Fibroblast of lung (primary cell): Measurements from ENCODE around the gene GAB2. TPM values are rescaled to one million over a fixed set of nuclear protein-coding genes. Genes with fewer than 3 reads are reported as not detected.

Experiments used
- DNase-seq, 2 donors: peaks; one replicate each; pipeline versions ENCODE4 v3.0.0 to v3.0.0-alpha.2; 2010; ENCODE audit warnings: low read depth in 2 of 2
- H2AFZ ChIP-seq: 2 replicates; pipeline ENCODE4 v1.5.1; 2012; ENCODE audit warnings: low read length, control low read depth, inconsistent platforms
- H3K27ac ChIP-seq: 2 replicates; pipeline ENCODE4 v1.5.1; 2011; ENCODE audit warnings: low read length, control low read depth; ENCODE audit not compliant: insufficient read depth
- H3K27me3 ChIP-seq: 2 replicates; pipeline ENCODE4 v1.5.1; 2011; ENCODE audit warnings: mild to moderate bottlenecking, low read length; ENCODE audit not compliant: control insufficient read depth, insufficient read depth
- H3K36me3 ChIP-seq: 2 replicates; pipeline ENCODE4 v1.5.1; 2011; ENCODE audit warnings: low read length; ENCODE audit not compliant: control insufficient read depth, insufficient read depth
- H3K4me1 ChIP-seq: 2 replicates; pipeline ENCODE4 v1.5.1; 2011; ENCODE audit warnings: low read length; ENCODE audit not compliant: control insufficient read depth, insufficient read depth; ENCODE audit errors: extremely low read depth
- H3K4me2 ChIP-seq: 2 replicates; pipeline ENCODE4 v1.5.1; 2011; ENCODE audit warnings: low read length, control low read depth; ENCODE audit not compliant: insufficient read depth; ENCODE audit errors: extremely low read depth
- H3K4me3 ChIP-seq, 4 experiments: fragments of 200-600 bp in 1 of 4; sonication (generic) in 1 of 4; replicated peaks in 1 of 4; 2 replicates each; pipeline ENCODE4 v1.5.1; 2011 to 2016; ENCODE audit warnings: low read length in 4 of 4, low read depth in 3 of 4, mild to moderate bottlenecking in 3 of 4, control low read depth in 2 of 4, inconsistent platforms in 1 of 4, mixed read lengths in 1 of 4; ENCODE audit not compliant: insufficient read depth in 1 of 4; ENCODE audit errors: control extremely low read depth in 1 of 4
- H3K79me2 ChIP-seq: 2 replicates; pipeline ENCODE4 v1.5.1; 2012; ENCODE audit warnings: mild to moderate bottlenecking, low read length, inconsistent platforms; ENCODE audit not compliant: control insufficient read depth, insufficient read depth
- H3K9ac ChIP-seq: 2 replicates; pipeline ENCODE4 v1.5.1; 2011; ENCODE audit warnings: mild to moderate bottlenecking, low read length, control low read depth; ENCODE audit not compliant: insufficient read depth
- H3K9me3 ChIP-seq: 2 replicates; pipeline ENCODE4 v1.5.1; 2012; ENCODE audit warnings: low read depth, low read length; ENCODE audit not compliant: control insufficient read depth, insufficient read depth
- H4K20me1 ChIP-seq: 2 replicates; pipeline ENCODE4 v1.5.1; 2011; ENCODE audit warnings: low read length; ENCODE audit not compliant: control insufficient read depth, insufficient read depth; ENCODE audit errors: extremely low read depth
- CTCF ChIP-seq, 2 donors: IDR thresholded peaks in 1 of 2; conservative IDR thresholded peaks in 1 of 2; 1 replicate in 1 of 2; 2 replicates in 1 of 2; pipeline ENCODE4 v1.5.1; 2011 to 2012; ENCODE audit warnings: low read length in 2 of 2, control low read depth in 1 of 2, inconsistent platforms in 1 of 2, low read depth in 1 of 2, mild to moderate bottlenecking in 1 of 2
- EZH2 ChIP-seq: IDR thresholded peaks from 2 replicates; pipeline ENCODE4 v1.5.1; 2012; ENCODE audit warnings: low read length, control low read depth, mild to moderate bottlenecking; ENCODE audit errors: missing control alignments
- polyA plus RNA-seq, 2 donors: library from polyadenylated mRNA; depleted of rRNA in 1 of 2; stranded (reverse) in 1 of 2; unstranded in 1 of 2; fragments of >200 nt; gene quantifications; 2 replicates each; pipeline ENCODE4 v1.2.1, GENCODE V29; 2011 to 2012; ENCODE audit warnings: missing spikeins in 1 of 2
- total RNA-seq: library from RNA; depleted of rRNA; stranded (reverse); fragments of >200 nt; gene quantifications from 2 replicates; pipeline ENCODE4 v1.2.1, GENCODE V29; 2014

GAB2 gene
- total and polyA plus RNA-seq, 2 donors (not counting 1 experiment from before 2014, with no cell fraction given) = 7.1 to 14.0 TPM

GRCh38 chr11:78338702-78339101 is 78.9 kb downstream of the GAB2 start:
- Histone ChIP-seq H3K9ac (no peak overlapping the region), H3K27me3 (no peaks in the 10 kb centered on the region), H3K4me2 (no peak overlapping the region), H3K4me3 (no peak overlapping the region), H3K36me3 (no peaks in the 10 kb centered on the region), H2AFZ (no peak overlapping the region), H3K9me3 (no peaks in the 10 kb centered on the region), H3K27ac (no peak overlapping the region), H3K79me2 (no peaks in the 10 kb centered on the region), H3K4me1 (no peaks in the 10 kb centered on the region), H4K20me1 (no peaks in the 10 kb centered on the region)
- no peak for DNase-seq
- no peak for TF ChIP-seq CTCF (conservative IDR thresholded peaks at IDR 0.05 in 1 of 2, IDR thresholded peaks at IDR 0.05 in 1 of 2; ENCODE audit: low read depth in 1 of 2, low read length in 2 of 2)
- TF ChIP-seq EZH2 = no peak

DNA sequence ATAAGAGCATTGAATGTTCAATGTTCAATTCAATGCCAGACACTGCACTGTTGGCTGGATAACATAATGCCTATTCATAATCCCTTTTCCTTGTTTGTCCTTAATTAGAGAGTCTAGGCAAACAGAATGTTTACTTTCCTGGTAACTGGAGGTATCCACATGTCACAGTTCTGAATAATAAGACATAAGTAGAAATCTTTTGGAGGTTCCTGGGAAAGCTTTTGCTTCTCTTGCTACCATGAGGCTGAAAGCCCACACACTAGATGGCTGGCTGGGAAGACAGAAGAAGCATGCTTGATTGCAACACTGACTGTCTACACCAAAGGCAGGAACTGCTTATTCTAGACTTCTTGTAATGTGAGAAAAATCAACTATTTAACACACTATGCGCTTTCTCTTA is 79.5 kb downstream of the GAB2 start:
- Histone ChIP-seq H3K4me3 (no peak overlapping the region), H3K4me2 (no peak overlapping the region), H3K27ac (no peak overlapping the region), H3K27me3 (no peaks in the 10 kb centered on the region), H2AFZ (no peak overlapping the region), H3K9me3 (no peaks in the 10 kb centered on the region), H3K36me3 (no peaks in the 10 kb centered on the region), H3K79me2 (no peaks in the 10 kb centered on the region), H3K4me1 (no peaks in the 10 kb centered on the region), H3K9ac (no peak overlapping the region), H4K20me1 (no peaks in the 10 kb centered on the region)
- TF ChIP-seq CTCF (conservative IDR thresholded peaks at IDR 0.05 in 1 of 2, IDR thresholded peaks at IDR 0.05 in 1 of 2; ENCODE audit: low read depth in 1 of 2, low read length in 2 of 2) (no peak), EZH2 (no peak)
- no peak for DNase-seq

GRCh38 chr11:78337554-78337924 is 80.1 kb downstream of the GAB2 start:
- H3K4me3 ChIP-seq = no peak overlapping the region
- H3K4me2 ChIP-seq = no peak overlapping the region
- H3K36me3 ChIP-seq = no peaks in the 10 kb centered on the region
- TF ChIP-seq EZH2 = no peak
- no peak for TF ChIP-seq CTCF (conservative IDR thresholded peaks at IDR 0.05 in 1 of 2, IDR thresholded peaks at IDR 0.05 in 1 of 2; ENCODE audit: low read depth in 1 of 2, low read length in 2 of 2)
- H4K20me1 ChIP-seq = no peaks in the 10 kb centered on the region
- no peaks in the 10 kb centered on the region for H3K4me1 ChIP-seq
- no peak overlapping the region for H2AFZ ChIP-seq
- no peak overlapping the region for H3K9ac ChIP-seq
- no peaks in the 10 kb centered on the region for H3K79me2 ChIP-seq
- no peak for DNase-seq
- no peak overlapping the region for H3K27ac ChIP-seq
- H3K27me3 ChIP-seq = no peaks in the 10 kb centered on the region
- H3K9me3 ChIP-seq = no peaks in the 10 kb centered on the region
